NCI-H146 (cell line): ENCODE results near the gene MAPK4.

Experiments used
- DNase-seq: peaks from one replicate; lab custom pipeline; 2025; lab: John Stamatoyannopoulos, UW

MAPK4 gene

DNA sequence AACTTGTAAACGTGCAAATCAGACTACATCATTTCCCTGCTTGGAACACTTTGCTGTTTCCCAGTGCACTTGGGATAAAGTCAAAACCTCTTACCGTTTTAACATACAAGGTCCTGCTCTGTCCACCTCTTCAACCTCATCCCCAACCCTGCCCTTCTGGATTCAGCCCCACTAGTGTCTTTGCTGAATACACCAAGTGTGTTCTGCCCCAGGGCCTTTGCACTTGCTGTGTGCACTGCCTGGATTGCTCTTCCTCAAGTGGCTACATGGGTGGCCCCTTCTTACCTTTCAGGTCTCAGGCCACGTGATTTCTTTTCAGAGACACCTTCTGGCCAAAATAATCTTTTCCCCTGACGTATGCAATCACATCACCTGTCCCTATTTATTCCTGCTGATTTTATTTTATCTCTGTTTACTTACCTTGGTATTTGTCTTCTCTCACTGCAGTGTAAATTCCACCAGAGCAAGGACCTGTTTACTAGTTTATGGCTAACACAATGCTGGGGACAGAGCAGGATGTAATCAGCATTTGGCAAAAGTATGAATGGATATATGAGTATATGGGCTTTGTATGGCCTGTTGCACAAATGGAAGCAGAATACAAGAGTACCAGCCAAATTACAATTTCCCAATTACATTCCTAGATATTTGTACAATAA is 63.9 kb downstream of the MAPK4 start:
- no peak for DNase-seq

DNA sequence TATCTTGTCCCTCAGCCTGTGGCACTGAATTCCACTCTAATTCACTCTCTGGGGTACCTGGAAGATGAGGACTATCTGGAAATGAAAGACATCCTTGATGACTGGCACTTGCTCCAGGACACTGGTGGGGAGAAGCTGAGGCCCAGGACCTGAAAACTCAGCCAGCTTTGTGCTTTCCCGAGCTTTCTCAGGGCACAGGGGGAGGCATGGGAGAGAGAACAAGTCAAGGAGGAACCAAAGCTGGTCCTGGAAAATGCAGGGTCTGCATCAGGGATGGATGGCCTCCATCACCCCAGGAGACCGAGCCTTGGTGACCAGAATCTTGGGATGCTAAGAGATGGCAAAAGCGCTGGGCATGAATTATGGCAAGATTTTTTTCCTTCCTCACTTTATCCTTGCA is 65.1 kb downstream of the MAPK4 start:
- no peak for DNase-seq

DNA sequence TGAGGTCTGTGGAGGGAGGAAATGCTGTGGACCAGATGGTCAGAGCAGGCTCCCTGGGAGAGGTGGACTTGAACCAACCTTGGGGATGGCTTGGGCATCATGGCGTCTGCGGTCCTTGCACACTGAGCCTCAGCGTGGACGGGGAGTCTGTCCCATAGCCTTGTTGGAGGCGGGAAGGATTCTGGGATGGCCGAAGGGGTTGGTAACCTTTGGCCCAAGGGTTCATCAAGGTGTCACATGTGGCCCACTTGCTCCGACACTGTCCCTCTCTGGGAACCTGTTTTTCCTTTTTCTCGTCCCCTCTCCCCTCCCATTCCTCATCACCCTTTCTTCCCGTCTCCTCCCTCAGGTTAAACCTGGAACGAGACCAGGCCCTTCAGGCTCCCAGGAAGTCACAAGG is 66.4 kb downstream of the MAPK4 start:
- no peak for DNase-seq

DNA sequence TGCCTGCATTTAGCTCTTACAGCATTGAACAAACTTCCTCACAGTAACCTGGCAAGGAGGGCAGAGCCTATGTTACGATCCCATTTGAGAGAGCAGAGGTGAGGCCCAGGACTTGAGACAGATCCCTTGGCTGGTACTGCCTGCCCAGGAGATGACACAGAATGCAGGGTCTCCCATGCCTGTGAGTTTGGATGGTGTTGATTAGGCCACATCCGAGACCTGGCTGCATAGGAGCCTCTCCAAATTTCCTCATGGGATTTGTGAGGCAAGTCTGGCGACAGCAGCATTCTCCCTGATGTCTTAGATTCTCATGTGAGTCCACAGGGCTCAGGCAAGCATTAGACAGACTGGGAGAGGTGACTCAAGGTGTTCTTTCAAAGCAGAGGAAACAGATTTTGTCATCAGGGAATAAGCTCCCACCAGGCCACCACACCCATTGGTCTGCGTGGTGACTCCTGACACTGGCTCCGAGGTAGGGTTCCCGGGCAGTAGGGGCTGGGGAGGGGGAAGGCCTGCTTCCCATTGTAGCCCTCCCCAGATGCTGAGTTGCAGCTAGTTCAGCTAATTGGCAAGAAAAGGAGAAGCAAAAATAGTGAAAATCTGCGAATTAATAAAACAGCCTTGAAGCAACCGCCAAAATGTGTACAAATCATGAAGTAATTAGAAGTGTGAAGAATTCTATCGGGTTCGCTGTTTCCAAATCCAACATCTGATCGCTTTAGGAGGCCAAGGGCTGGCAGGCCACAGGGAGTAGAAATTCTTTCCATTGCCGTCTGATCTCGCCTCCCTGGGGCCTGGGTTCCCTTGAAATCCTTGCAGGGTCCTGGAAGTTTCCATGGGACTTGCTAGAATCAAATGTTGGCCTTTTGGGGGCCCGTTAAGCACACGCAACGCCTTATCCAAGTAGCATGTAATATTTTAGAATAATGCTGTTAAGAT is 68.0 kb downstream of the MAPK4 start:
- no peak for DNase-seq

DNA sequence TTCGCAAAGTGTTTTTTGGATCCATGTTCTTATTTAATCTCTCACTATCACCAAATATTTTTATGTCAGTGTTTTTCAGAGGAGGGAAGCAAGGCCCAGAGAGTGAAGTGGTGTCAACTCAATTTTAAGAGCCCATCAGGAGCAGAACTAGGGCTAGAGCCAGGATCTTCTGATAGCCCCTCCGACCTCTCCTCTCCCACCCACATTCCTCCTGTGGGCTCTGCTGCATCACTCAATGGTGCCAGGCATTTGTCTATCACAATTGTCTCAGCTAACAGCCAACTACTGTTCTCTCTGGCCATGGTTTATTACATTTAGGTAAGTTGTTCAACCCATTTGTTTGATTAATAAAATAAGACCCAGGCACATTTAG is 68.6 kb downstream of the MAPK4 start:
- DNase-seq, result no peak

DNA sequence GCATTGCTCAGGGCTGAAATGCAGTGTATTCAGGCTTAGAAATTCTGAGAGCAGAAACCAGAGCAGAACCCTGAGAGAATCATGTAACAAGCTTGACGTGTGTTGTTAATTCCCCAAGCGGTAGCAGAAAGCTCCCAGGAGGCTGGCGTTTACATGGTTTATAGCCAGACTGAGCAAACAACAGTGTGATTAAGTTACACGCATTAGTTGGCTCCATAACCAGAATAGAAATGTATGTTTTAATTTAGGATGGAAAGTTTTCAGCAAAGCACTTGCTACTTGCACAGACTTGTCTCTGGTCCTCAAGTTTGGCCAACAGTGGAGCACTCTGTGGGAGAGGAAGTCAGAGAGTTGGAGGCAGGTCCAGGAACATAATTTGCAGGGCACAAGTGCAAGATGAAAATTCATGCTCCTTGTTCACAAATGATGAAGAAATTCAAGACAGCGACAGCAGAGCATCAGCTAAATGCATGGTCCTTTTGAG is 69.3 kb downstream of the MAPK4 start:
- DNase-seq, result peak; percentile 40

DNA sequence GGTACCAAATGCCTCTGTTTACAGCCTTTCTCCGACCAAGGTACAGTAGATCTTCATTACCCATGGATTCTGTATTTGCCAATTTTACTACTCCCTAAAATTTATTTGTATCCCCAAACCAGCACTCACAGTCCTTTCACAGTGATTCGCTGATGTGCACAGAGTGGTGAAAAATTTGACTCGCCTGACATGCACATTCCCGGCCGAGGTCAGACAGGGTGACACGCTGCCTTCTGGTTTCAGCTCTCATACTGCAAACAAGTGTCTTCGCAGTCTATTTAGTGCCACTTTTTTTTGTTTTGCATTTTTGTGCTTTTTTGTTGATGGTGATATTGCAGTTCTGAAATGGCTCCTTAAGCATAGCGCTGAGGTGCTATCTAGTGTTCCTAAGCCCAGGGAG is 71.0 kb downstream of the MAPK4 start:
- DNase-seq, result no peak

DNA sequence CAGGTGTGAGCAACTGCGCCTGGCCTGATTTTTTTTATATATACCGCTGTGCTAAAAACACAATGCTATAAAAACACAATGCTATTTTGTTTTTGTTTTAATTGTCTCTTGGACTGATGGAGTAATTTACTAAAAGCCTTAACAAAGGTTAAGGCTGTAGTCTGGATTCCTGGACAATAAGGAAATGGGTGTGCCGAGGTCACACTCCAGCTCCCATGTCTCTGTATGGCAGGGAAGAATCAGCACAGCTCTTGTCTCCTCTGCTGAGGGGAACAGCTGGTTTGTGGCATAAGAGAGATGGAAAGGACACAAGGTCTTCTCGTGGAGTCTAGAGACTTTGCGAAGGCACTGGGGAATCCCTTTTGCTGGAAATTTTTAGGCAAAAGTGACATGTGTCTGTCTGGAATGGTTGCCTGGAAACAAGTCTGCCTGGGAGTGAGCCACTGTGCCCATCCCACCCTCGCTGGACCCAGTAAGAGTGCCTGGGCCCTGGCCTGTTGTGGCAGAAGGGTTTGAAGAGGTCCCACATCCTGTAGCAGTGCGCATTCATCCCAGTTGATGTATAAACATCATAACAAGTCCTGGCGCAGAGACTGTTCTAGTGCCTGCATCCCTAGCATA is 73.1 kb downstream of the MAPK4 start:
- no peak for DNase-seq

DNA sequence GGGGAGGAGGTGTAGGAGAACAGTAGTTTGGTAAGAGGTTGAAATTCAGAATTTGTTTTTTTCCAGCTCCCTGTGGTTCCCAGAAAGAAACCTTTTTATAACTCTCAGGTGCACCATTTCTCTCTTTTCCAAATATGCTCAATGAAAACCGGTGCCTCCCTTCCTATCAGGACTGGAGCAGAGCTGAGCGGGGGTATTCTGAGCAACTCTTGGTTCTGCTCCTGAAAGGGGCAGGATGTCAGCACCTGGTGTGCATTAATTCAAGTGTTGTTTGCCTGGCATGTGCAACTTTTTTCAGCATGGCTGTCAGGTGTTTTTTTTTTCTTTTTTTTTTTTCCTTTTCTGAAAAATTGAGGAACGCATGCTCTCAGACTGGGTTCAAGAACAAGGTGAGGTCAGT is 74.1 kb downstream of the MAPK4 start:
- no peak for DNase-seq

DNA sequence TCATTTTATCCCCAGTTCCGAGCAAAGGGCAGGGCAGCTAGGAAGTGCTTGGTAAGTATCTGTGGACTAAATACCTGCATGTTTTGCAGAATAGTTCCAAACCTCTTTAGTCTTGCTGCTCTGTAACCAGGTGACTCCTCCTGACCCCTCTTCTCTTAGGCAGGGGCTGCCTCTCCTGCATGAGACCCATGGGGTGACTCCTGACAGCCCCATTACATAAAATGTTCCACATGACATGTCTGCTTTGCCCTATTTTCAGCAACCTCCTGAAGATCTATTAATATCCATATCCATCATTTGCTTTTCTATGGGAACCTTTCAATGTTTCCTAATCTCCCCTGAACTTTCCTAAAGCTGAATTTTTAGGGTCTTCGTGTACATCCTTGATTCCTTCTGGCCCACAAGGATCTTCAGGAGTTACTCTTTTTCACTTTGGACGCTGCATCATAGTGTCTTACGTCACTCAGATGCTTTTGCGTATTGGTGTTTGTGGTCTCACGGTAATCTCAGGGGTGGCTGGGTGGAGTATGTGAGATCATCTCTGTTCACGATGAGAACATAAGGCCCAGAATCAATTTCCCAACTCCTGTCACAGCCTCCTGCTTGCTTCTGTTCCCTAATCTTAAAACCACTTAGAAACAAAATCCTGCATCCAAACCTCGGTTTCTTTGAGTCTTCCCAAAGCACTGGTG is 76.6 kb downstream of the MAPK4 start:
- DNase-seq, result no peak

DNA sequence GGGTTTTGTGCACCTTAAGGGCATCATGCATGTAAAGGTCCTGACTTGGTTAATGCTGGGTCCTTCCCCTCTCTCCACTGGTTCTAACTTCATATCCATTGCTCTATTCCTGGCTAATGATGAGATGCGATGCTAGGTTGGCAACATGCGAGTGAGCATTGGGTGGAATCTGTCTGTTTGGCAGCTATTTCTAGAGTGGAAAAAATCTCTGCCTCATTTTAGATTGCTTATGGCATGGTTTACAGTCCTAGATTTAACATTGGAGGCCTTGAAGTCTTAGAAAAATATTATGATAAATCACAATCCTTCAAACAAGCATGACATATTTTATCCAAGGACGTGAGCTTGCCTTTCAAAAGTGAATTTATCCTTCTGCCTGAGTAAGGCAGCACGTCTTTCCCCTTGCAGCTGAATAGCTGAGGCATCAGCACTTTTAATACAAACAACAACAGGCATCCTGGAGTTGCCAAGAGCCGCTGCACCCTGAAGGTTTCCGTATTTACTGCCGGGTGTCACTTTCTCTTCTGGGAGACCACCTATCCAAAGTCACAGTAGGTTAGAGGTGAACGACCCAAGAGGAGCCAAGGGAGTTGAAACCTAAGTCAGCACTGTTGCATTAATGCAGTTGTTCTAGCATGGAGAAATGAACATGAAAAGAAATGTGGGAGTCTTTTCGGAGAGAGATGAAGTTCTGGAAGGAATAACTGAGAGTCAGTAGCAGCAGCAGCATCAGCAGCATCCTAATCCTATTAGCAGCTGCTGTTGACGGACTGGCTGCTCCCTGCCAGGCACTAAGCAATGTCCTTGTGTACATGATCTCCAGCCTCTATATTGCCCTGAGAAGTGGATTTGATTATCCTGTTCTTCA is 78.4 kb downstream of the MAPK4 start:
- no peak for DNase-seq

DNA sequence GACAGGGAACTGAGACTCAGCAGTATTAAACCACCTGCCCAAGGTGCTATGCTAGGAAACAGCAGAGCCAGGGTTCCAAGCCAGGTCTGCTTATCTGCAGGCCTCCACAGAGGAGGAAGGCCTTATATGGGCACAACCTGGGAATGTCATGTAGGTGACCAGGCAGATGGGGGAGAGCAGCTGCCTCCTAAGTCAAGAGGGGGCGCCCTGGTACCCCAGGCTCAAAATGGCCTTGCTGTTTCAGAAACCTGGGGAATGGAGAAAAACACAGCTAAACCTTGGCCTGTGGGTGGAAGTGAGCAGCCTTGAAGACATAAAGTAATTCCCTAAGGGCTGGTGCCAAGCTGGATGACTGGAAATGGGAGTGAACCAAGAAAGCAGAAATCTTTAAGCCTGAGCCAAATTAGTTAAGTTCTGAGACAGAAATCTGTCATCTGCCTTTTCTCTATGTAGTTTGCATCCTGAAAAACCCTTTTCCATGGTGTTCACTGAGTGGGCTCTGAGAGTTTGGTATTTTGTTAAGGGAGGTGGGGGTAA is 79.1 kb downstream of the MAPK4 start:
- DNase-seq, result peak; percentile 79

DNA sequence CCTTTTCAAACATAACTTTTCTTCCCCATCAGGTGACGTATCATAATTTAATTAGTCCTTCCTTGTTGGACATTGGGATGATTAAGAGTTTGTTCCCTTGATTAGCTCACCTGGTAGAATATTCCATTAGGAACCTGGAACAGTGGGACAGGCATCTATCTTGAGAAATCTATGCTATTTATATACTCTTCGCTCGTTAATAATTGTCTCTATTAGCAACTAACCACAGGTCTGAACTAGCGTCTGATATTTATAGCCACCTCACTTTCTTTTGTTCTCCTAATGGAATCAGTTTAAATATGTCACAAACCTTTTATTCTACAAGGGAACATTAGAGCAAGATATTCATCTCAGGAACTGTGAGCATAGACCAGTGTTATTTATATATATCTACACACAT is 79.8 kb downstream of the MAPK4 start:
- DNase-seq, result no peak

DNA sequence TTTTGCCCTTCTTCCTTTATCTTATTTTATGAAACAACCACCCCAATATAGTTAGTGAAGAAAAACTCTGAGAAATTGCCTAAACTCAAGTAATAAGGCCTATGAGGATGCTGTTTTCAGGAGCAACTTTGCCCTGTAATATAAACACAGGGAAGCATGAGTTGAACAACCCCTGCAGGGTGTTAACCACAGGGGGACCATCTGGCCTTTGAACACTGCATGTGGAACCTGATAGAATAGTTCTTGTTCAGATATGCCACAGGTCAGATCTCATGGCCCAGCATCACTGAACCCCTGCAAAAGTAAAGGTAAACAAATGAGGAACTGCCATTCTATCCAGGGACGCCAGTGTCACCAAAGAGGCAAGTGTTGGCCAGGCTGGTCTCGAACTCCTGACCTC is 82.6 kb downstream of the MAPK4 start:
- DNase-seq, result no peak

DNA sequence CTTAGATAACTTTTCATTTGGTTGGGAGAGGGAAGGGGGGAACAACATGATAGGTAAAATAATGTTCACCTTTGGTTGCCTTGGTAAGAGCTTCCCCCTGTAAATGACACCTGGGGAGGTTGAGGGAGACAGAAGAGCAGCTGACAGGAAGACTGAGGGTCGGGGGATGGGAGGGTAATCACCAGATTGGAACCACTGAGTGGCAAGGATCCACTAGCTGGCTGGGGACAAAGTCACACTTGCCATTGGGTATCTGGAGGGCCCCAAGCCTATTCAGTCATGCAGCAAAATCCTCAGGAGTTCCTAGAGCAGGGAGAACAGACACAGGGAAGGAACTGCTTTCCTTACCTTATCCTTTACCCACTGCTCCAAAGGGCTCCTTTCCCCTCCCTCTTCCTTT is 84.3 kb downstream of the MAPK4 start:
- no peak for DNase-seq

DNA sequence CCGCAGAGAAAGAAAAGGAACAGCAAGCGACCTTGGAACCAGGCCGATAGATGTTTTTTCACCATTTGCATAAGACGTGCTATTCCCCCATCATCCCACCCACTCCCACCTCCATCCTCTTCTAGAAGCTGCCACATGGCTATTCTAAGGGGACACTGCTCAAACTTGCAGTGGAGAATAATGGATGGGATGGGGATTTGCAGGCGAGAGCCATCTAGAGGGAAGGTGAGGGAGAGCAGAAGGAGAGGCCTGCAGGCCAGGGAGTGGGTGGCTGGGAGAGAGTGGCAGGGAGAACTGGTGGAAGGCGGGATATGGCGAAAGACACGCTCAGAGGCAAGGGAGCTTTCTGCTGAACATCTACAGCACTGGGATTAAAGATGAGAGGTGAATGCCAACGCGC is 84.9 kb downstream of the MAPK4 start:
- DNase-seq, result peak; percentile 66

DNA sequence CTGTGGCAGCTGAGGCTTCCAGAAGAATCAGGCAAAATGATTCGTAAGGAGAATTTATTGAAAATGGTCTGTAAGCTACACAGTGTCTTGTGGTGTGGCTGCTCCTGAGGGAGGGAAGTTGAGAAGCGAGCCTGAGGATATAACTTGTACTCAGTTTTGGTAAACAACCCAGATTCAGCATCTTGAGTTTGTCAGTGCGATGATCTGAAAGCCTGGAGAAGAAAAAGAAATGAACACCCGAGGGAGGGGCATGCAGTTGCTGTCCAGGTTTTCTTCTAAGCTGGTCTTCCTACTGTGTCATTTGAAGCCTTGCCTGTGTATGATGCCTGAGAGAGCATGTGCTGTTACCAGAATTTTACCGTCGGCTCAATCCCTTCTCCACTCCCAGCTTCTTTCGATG is 87.3 kb downstream of the MAPK4 start:
- DNase-seq, result no peak

DNA sequence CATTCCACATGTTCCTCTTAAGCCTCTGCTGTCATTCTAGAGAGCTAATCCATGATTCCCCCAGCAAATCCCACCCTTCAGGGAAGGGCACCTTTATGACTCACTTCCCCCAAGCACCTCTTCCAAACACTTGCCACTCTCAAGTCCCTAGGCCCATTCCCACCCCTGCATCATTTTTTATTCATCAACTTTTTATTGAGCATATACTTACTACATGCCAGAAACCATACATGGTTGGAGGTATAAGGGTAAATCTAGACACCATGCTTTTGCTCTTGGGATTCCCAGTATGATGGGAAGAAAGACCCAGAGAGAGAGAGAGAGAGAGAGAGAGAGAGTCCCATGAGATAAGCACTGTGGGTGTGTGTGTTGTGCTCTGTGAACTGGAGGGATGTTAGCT is 87.9 kb downstream of the MAPK4 start:
- DNase-seq, result no peak

DNA sequence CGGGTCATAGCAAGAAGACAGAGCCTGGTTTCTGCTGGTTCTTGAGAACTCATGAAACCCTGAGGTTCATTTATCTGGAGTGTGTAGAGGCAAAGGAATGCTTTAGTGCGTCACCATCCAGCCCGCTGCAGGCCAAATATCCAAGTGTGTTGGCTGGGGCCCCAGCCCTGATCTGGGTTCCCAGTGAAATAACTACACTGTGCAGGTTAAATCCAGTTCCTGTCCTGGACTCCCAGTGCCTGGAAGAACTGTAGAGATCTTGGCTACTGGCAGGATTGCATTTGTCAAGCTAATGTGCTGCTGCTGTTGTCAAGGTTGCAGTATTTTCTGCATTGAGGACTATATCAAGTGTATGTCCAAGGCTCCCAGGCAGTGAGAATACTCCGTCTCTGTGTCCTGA is 89.9 kb downstream of the MAPK4 start:
- DNase-seq, result no peak

DNA sequence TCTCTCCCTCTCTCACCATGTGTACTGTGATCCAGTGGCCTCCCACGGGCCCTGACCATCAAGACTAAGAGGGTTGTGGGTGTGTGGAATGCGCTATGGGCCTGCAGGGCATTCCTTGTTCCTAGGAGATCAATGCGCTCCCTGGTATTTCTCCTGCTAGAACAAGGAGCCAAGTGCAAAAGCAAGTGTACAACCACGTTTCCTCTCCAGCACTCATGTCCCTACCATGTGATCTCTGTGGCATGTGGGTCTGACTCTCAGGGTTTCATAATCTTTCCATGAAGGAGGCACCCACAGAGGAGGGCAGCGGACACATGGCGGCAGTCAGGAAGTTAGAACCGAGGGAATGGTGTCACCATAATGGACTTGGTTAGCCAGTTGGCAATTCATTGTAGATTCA is 91.4 kb downstream of the MAPK4 start:
- no peak for DNase-seq

DNA sequence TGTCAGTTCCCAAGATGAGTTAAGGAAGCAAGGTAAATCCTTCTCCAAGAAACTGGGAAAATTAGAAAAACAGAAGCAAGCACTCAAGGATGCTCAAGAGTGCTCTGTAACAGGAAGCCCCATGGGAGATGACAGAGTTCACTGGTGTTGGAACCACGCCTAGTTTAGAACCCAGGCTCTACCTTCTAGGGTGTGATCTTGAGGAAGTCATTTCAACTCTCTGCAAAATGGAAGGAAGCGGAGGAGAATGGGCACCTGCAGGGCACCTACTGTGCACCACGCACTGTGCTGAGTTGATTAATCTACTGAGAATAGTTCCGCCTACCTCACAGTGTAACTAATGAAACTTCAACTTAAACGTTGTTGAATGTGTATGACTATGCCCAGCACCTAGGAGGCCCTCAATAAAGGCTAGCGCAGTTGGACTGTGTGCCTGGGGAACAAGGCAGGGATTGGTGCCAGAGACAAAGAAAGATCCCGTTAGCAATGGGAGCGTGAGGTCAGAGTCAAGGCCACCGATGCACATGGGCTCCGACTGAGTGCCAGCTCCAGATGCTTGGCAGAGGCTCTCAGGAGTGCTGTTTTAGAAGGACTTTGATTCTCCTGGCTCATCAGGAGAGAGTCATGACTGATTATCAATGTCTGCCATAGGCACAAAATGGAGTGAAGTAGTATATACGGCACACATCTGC is 93.7 kb downstream of the MAPK4 start:
- DNase-seq, result no peak
